H9 (cell line): ENCODE data around the gene CLCNKB. TPM values are rescaled to one million over a fixed set of nuclear protein-coding genes. Genes with fewer than 3 reads are reported as not detected.

ENCODE experiments used
- DNase-seq: peaks from one replicate; pipeline ENCODE4 v3.0.0-alpha.2; 2017
- H2AFZ ChIP-seq: one replicate; pipeline ENCODE4 v1.6.1; 2013; ENCODE audit warnings: mild to moderate bottlenecking, low read length, control low read depth, moderate library complexity
- H2AK5ac ChIP-seq: 2 replicates; pipeline ENCODE4 v1.6.1; 2013; ENCODE audit warnings: low read length, control low read depth, mixed read lengths; ENCODE audit not compliant: insufficient read length
- H2BK120ac ChIP-seq: one replicate; pipeline ENCODE4 v1.6.1; 2013; ENCODE audit warnings: low read depth, mild to moderate bottlenecking, low read length, control low read depth, inconsistent platforms; ENCODE audit not compliant: poor library complexity, severe bottlenecking
- H2BK12ac ChIP-seq: 2 replicates; pipeline ENCODE4 v1.6.1; 2013; ENCODE audit warnings: low read length, control low read depth, mixed read lengths, low read depth; ENCODE audit not compliant: insufficient read length
- H2BK15ac ChIP-seq: 2 replicates; pipeline ENCODE4 v1.6.1; 2013; ENCODE audit warnings: low read depth, low read length, control low read depth
- H2BK20ac ChIP-seq: one replicate; pipeline ENCODE4 v1.6.1; 2013; ENCODE audit warnings: low read depth, mild to moderate bottlenecking, low read length, control low read depth, inconsistent platforms; ENCODE audit not compliant: poor library complexity, severe bottlenecking
- H2BK5ac ChIP-seq: 2 replicates; pipeline ENCODE4 v1.6.1; 2013; ENCODE audit warnings: low read length, control low read depth, mixed read lengths; ENCODE audit not compliant: insufficient read length
- H3K14ac ChIP-seq: 2 replicates; pipeline ENCODE4 v1.6.1; 2013; ENCODE audit warnings: low read length, control low read depth; ENCODE audit not compliant: insufficient read depth
- H3K18ac ChIP-seq: 2 replicates; pipeline ENCODE4 v1.6.1; 2013; ENCODE audit warnings: low read depth, mild to moderate bottlenecking, mixed read lengths, low read length, control low read depth; ENCODE audit not compliant: insufficient read length
- H3K23ac ChIP-seq: 2 replicates; pipeline ENCODE4 v1.6.1; 2013; ENCODE audit warnings: low read length, control low read depth, mixed read lengths, low read depth; ENCODE audit not compliant: insufficient read length
- H3K23me2 ChIP-seq: 2 replicates; pipeline ENCODE4 v1.6.1; 2013; ENCODE audit warnings: low read depth, mild to moderate bottlenecking, mixed read lengths, low read length, control low read depth; ENCODE audit not compliant: insufficient read length, poor library complexity, severe bottlenecking
- H3K27ac ChIP-seq: 2 replicates; pipeline ENCODE4 v1.5.1; 2013; ENCODE audit warnings: low read length, control low read depth, mixed read lengths, low read depth; ENCODE audit not compliant: insufficient read length
- H3K27me3 ChIP-seq: 2 replicates; pipeline ENCODE4 v1.6.1; 2013; ENCODE audit warnings: low read length, control low read depth, inconsistent platforms; ENCODE audit not compliant: insufficient read depth
- H3K4ac ChIP-seq: 2 replicates; pipeline ENCODE4 v1.6.1; 2013; ENCODE audit warnings: low read depth, mild to moderate bottlenecking, control low read depth, inconsistent platforms, low read length, moderate library complexity
- H3K4me1 ChIP-seq: 2 replicates; pipeline ENCODE4 v1.6.1; 2013; ENCODE audit warnings: low read length, control low read depth, inconsistent platforms; ENCODE audit not compliant: insufficient read depth
- H3K4me2 ChIP-seq: 2 replicates; pipeline ENCODE4 v1.6.1; 2013; ENCODE audit warnings: low read length, control low read depth, mixed read lengths; ENCODE audit not compliant: insufficient read length, insufficient read depth
- H3K56ac ChIP-seq: 2 replicates; pipeline ENCODE4 v1.6.1; 2013; ENCODE audit warnings: low read depth, mild to moderate bottlenecking, mixed read lengths, low read length, control low read depth; ENCODE audit not compliant: insufficient read length
- H3K79me1 ChIP-seq: 2 replicates; pipeline ENCODE4 v1.6.1; 2013; ENCODE audit warnings: low read depth, mild to moderate bottlenecking, moderate library complexity, low read length, control low read depth, inconsistent platforms; ENCODE audit not compliant: insufficient read depth, poor library complexity, severe bottlenecking
- H3K79me2 ChIP-seq: 2 replicates; pipeline ENCODE4 v1.6.1; 2013; ENCODE audit warnings: low read length, control low read depth, inconsistent platforms; ENCODE audit not compliant: insufficient read depth
- H3K9ac ChIP-seq: 2 replicates; pipeline ENCODE4 v1.6.1; 2013; ENCODE audit warnings: low read length, control low read depth, mixed read lengths; ENCODE audit not compliant: insufficient read length; ENCODE audit errors: extremely low read depth
- H3K9me3 ChIP-seq: one replicate; pipeline ENCODE4 v1.6.1; 2013; ENCODE audit warnings: low read depth, low read length, inconsistent platforms; ENCODE audit not compliant: control insufficient read depth
- H3T11ph ChIP-seq: one replicate; pipeline ENCODE4 v1.6.1; 2013; ENCODE audit warnings: mild to moderate bottlenecking, low read length, control low read depth, inconsistent platforms
- H4K20me1 ChIP-seq: one replicate; pipeline ENCODE4 v1.6.1; 2013; ENCODE audit not compliant: control insufficient read depth, insufficient read length, insufficient read depth
- H4K5ac ChIP-seq: 2 replicates; pipeline ENCODE4 v1.6.1; 2013; ENCODE audit warnings: low read depth, mild to moderate bottlenecking, mixed read lengths, low read length, control low read depth; ENCODE audit not compliant: insufficient read length
- H4K8ac ChIP-seq: replicated peaks from 2 replicates; pipeline ENCODE4 v1.6.1; 2013; ENCODE audit warnings: low read length, control low read depth, mixed read lengths, low read depth; ENCODE audit not compliant: insufficient read length
- H4K91ac ChIP-seq: 2 replicates; pipeline ENCODE4 v1.6.1; 2013; ENCODE audit warnings: low read depth, mild to moderate bottlenecking, moderate library complexity, mixed read lengths, low read length, control low read depth; ENCODE audit not compliant: insufficient read length
- H3K27ac Mint-ChIP-seq, 3 experiments: 2 replicates in 2 of 3; 3 replicates in 1 of 3; pipeline ENCODE4 v1.8.0; 2020 to 2021; ENCODE audit warnings: mixed read lengths in 3 of 3, mild to moderate bottlenecking in 1 of 3, moderate library complexity in 1 of 3
- H3K27me3 Mint-ChIP-seq: 2 replicates; pipeline ENCODE4 v1.8.0; 2021; ENCODE audit warnings: low read depth, mild to moderate bottlenecking, moderate library complexity, mixed read lengths
- H3K36me3 Mint-ChIP-seq, 3 experiments: 2 replicates in 2 of 3; 3 replicates in 1 of 3; pipeline ENCODE4 v1.8.0; 2020 to 2021; ENCODE audit warnings: low read depth in 3 of 3, mixed read lengths in 3 of 3; ENCODE audit not compliant: insufficient read depth in 1 of 3
- H3K4me1 Mint-ChIP-seq, 2 experiments: 2 replicates each; pipeline ENCODE4 v1.8.0; 2020; ENCODE audit warnings: mixed read lengths in 2 of 2
- H3K4me3 Mint-ChIP-seq, 2 experiments: 2 replicates in 1 of 2; 3 replicates in 1 of 2; pipeline ENCODE4 v1.8.0; 2020 to 2021; ENCODE audit warnings: mild to moderate bottlenecking in 2 of 2, mixed read lengths in 2 of 2, moderate library complexity in 1 of 2
- H3K9me3 Mint-ChIP-seq, 2 experiments: 2 replicates in 1 of 2; 3 replicates in 1 of 2; pipeline ENCODE4 v1.8.0; 2020; ENCODE audit warnings: mild to moderate bottlenecking in 2 of 2, mixed read lengths in 2 of 2, moderate library complexity in 1 of 2
- WGBS: extraction: QIAGEN DNeasy Blood & Tissue Kit; methylation state at CpG from one replicate; pipeline ENCODE4 v1.1.7; 2013; ENCODE audit warnings: missing lambda C conversion rate, low lambda C conversion rate, mixed read lengths; ENCODE audit not compliant: insufficient read length; ENCODE audit errors: extremely low coverage; 5-methylcytosine and 5-hydroxymethylcytosine counted together
- total RNA-seq: library from RNA; stranded (reverse); gene quantifications from 2 replicates; pipeline ENCODE4 v1.2.1, GENCODE V29; 2021
- TF ChIP-seq, protein P1 (sequence below): fragments of 200-600 bp; sonication (generic); conservative IDR thresholded peaks from 3 replicates; pipeline ENCODE4 v1.8.0; 2021; ENCODE audit warnings: antibody characterized with exemption, mild to moderate bottlenecking

CLCNKB gene
- total RNA-seq, 1 experiment from 2014 or later = 1.7 TPM

DNA sequence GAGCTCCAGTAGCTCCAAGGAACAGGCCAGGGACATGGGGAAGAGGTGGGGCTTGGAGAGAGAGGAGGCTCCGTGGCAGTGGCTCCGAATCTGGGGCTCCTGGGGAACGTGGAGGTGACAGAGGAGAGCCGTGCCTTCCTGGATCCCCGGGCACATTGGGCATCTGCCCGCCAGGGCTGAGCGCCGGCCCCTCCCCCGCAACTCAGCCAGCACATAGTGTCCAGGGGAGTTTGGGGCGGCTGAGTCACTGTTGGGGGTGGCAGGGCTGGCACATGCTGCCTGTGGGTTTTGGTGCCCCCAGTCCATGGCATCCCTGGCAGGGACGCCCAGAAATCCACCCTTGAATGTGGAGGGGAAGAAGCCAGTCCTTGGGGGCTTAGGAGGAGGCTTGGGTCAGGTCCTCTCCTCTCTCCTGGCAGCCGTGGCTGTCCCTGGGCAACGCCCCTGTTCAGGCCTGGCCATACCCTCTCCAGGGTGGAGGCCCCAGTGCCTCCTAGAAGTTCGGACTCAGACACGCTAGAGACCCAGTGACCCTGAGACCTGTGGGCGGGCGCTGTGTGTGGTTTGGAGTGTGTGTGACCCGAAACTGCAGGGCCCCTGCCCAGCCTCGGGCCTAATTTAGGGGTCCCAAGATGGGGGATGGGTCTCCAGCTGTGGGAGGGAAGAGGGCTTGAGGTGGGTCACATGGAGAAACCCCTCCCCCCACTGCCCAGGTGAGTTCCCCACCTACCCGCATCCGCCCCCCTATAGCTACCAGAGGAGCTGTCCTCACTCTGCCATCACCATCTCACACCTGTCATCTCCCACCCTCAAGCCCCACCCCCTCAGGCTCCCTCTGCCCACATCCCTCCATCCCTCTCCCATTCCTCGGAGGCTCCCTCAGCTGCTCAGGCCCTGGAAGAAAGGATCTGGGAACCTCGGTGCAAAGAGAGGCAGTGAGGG, 27.4 kb upstream of the CLCNKB start:
- Histone ChIP-seq H3K4me1 (peaks cover 8% of the 10 kb centered on the region; the same call in 1 of the 2 replicates), H3K56ac (no peak overlapping the region), H2AK5ac (no peak overlapping the region), H3K27me3 (no peaks in the 10 kb centered on the region), H2BK5ac (no peak overlapping the region), H2BK20ac (no peak overlapping the region), H3K4me2 (no peak overlapping the region), H3K9ac (no peak overlapping the region), H3K14ac (no peak overlapping the region), H3K79me1 (no peaks in the 10 kb centered on the region), H2BK120ac (no peak overlapping the region), H3K4ac (no peak overlapping the region), H3K79me2 (no peaks in the 10 kb centered on the region), H4K8ac (no peak overlapping the region), H4K5ac (no peak overlapping the region), H3K27ac (no peak overlapping the region), H3T11ph (no peak overlapping the region), H2BK15ac (no peak overlapping the region), H4K20me1 (no peaks in the 10 kb centered on the region), H3K23me2 (no peaks in the 10 kb centered on the region), H3K9me3 (no peaks in the 10 kb centered on the region), H2BK12ac (no peak overlapping the region), H3K18ac (no peak overlapping the region), H2AFZ (no peak overlapping the region), H3K23ac (no peak overlapping the region), H4K91ac (no peak overlapping the region)
- H3K9me3 Mint-ChIP-seq = no peaks in the 10 kb centered on the region
- H3K27ac Mint-ChIP-seq = no peak overlapping the region; a peak in 1 of 7 replicates
- no peak overlapping the region for H3K4me3 Mint-ChIP-seq
- no peaks in the 10 kb centered on the region for H3K36me3 Mint-ChIP-seq
- no CpG with 5 or more reads among the region's 23 CpGs for WGBS
- TF ChIP-seq, protein P1, sequence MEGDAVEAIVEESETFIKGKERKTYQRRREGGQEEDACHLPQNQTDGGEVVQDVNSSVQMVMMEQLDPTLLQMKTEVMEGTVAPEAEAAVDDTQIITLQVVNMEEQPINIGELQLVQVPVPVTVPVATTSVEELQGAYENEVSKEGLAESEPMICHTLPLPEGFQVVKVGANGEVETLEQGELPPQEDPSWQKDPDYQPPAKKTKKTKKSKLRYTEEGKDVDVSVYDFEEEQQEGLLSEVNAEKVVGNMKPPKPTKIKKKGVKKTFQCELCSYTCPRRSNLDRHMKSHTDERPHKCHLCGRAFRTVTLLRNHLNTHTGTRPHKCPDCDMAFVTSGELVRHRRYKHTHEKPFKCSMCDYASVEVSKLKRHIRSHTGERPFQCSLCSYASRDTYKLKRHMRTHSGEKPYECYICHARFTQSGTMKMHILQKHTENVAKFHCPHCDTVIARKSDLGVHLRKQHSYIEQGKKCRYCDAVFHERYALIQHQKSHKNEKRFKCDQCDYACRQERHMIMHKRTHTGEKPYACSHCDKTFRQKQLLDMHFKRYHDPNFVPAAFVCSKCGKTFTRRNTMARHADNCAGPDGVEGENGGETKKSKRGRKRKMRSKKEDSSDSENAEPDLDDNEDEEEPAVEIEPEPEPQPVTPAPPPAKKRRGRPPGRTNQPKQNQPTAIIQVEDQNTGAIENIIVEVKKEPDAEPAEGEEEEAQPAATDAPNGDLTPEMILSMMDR = no peak
- H3K4me1 Mint-ChIP-seq = peaks cover 30 to 59% of the 10 kb centered on the region in 2 experiments
- DNase-seq = no peak
- H3K27me3 Mint-ChIP-seq = peaks cover 19% of the 10 kb centered on the region
